Neural cell (in vitro differentiated cells): ENCODE data around the gene LIN7B. TPM values are rescaled to one million over a fixed set of nuclear protein-coding genes. Genes with fewer than 3 reads are reported as not detected.

Experiments used
- H2AFZ ChIP-seq: fragments of 200-600, 300-800 bp; sonication (generic), shearing (Covaris generic); 2 replicates; pipeline ENCODE4 v1.6.0; 2014; ENCODE audit warnings: low read depth, mild to moderate bottlenecking, antibody characterized with exemption, low read length, moderate library complexity
- H3F3A ChIP-seq: fragments of 200-600 bp; shearing (Covaris generic); 2 replicates; pipeline ENCODE4 v1.6.1; 2016; ENCODE audit warnings: mild to moderate bottlenecking, moderate library complexity, mixed read lengths, antibody characterized with exemption, low read length; ENCODE audit not compliant: insufficient read depth, poor library complexity, severe bottlenecking
- H3K27ac ChIP-seq: fragments of 200-600, 300-800 bp; sonication (generic), shearing (Covaris generic); 2 replicates; pipeline ENCODE4 v1.5.1; 2014; ENCODE audit warnings: mild to moderate bottlenecking, low read length, moderate library complexity
- H3K27me3 ChIP-seq: fragments of 300-800, 200-600 bp; sonication (generic), shearing (Covaris generic); 2 replicates; pipeline ENCODE4 v1.6.0; 2014; ENCODE audit warnings: mild to moderate bottlenecking, low read depth, low read length, moderate library complexity; ENCODE audit not compliant: insufficient read depth
- H3K36me3 ChIP-seq: fragments of 300-800, 200-600 bp; sonication (generic), shearing (Covaris generic); 2 replicates; pipeline ENCODE4 v1.5.1; 2014; ENCODE audit warnings: mild to moderate bottlenecking, antibody characterized with exemption, low read length, moderate library complexity; ENCODE audit not compliant: insufficient read depth
- H3K4me2 ChIP-seq: fragments of 300-800, 200-600 bp; sonication (generic), shearing (Covaris generic); 2 replicates; pipeline ENCODE4 v1.6.0; 2014; ENCODE audit warnings: mild to moderate bottlenecking, low read length
- H3K4me3 ChIP-seq: fragments of 300-800, 200-600 bp; sonication (generic), shearing (Covaris generic); 2 replicates; pipeline ENCODE4 v1.5.1; 2014; ENCODE audit warnings: mild to moderate bottlenecking, low read length, moderate library complexity
- H3K79me2 ChIP-seq: fragments of 200-600 bp; shearing (Covaris generic); replicated peaks from 2 replicates; pipeline ENCODE4 v1.6.0; 2014; ENCODE audit warnings: mild to moderate bottlenecking, low read length, moderate library complexity; ENCODE audit not compliant: insufficient read depth
- H3K9ac ChIP-seq: fragments of 300-800, 200-600 bp; sonication (generic), shearing (Covaris generic); 2 replicates; pipeline ENCODE4 v1.6.1; 2016; ENCODE audit warnings: mild to moderate bottlenecking, low read length, mixed read lengths
- H3K9me2 ChIP-seq: fragments of 200-600 bp; shearing (Covaris generic); 2 replicates; pipeline ENCODE4 v1.6.1; 2016; ENCODE audit warnings: mild to moderate bottlenecking, low read length, mixed read lengths; ENCODE audit not compliant: insufficient read depth
- H3K9me3 ChIP-seq: fragments of 200-600, 300-800 bp; sonication (generic), shearing (Covaris generic); 2 replicates; pipeline ENCODE4 v1.6.1; 2016; ENCODE audit warnings: mild to moderate bottlenecking, mixed run types, low read length, moderate library complexity, mixed read lengths
- H4K20me1 ChIP-seq: fragments of 200-600 bp; shearing (Covaris generic); 2 replicates; pipeline ENCODE4 v1.6.1; 2016; ENCODE audit warnings: mild to moderate bottlenecking, mixed run types; ENCODE audit not compliant: insufficient read depth
- EP300 ChIP-seq: fragments of 450-650 bp; conservative IDR thresholded peaks from 2 replicates; pipeline ENCODE4 v1.6.1; 2014; ENCODE audit warnings: antibody characterized with exemption, mild to moderate bottlenecking, moderate library complexity; ENCODE audit not compliant: poor library complexity, severe bottlenecking
- EZH2 ChIP-seq: fragments of 200-600, 300-800 bp; shearing (Covaris generic), sonication (generic); IDR thresholded peaks from 2 replicates; pipeline ENCODE4 v1.6.1; 2014; ENCODE audit warnings: antibody characterized with exemption, low read length, borderline replicate concordance, mild to moderate bottlenecking; ENCODE audit not compliant: insufficient read depth, poor library complexity, severe bottlenecking
- MXI1 ChIP-seq: fragments of 450-650 bp; conservative IDR thresholded peaks from 2 replicates; pipeline ENCODE4 v1.6.1; 2014; ENCODE audit warnings: antibody characterized with exemption, mild to moderate bottlenecking; ENCODE audit not compliant: poor library complexity, severe bottlenecking
- POLR2AphosphoS5 ChIP-seq: IDR thresholded peaks from 2 replicates; pipeline ENCODE4 v1.6.1; 2012
- RAD21 ChIP-seq: fragments of 450-650 bp; conservative IDR thresholded peaks from 2 replicates; pipeline ENCODE4 v1.6.1; 2014; ENCODE audit warnings: antibody characterized with exemption, mild to moderate bottlenecking, moderate library complexity
- SMC3 ChIP-seq: fragments of 450-650 bp; conservative IDR thresholded peaks from 2 replicates; pipeline ENCODE4 v1.6.1; 2014; ENCODE audit warnings: antibody characterized with exemption, mild to moderate bottlenecking, moderate library complexity; ENCODE audit not compliant: poor library complexity
- TAF1 ChIP-seq: IDR thresholded peaks from 2 replicates; pipeline ENCODE4 v1.6.1; 2012; ENCODE audit warnings: low read depth
- polyA plus RNA-seq: library from polyadenylated mRNA; depleted of rRNA; stranded (reverse); fragments of >200 nt; gene quantifications from 2 replicates; pipeline ENCODE4 v1.2.3, GENCODE V29; 2014
- TF ChIP-seq, protein P1 (sequence below): fragments of 450-650 bp; IDR thresholded peaks from 2 replicates; pipeline ENCODE4 v1.5.1; 2014; ENCODE audit warnings: antibody characterized with exemption, mild to moderate bottlenecking, moderate library complexity; ENCODE audit not compliant: poor library complexity, severe bottlenecking
- TF ChIP-seq, protein P2 (sequence below): IDR thresholded peaks from 2 replicates; pipeline ENCODE4 v1.6.1; 2012; ENCODE audit warnings: borderline replicate concordance

Gene LIN7B
- polyA plus RNA-seq, 1 donor from 2014 or later: 88.7 TPM

DNA sequence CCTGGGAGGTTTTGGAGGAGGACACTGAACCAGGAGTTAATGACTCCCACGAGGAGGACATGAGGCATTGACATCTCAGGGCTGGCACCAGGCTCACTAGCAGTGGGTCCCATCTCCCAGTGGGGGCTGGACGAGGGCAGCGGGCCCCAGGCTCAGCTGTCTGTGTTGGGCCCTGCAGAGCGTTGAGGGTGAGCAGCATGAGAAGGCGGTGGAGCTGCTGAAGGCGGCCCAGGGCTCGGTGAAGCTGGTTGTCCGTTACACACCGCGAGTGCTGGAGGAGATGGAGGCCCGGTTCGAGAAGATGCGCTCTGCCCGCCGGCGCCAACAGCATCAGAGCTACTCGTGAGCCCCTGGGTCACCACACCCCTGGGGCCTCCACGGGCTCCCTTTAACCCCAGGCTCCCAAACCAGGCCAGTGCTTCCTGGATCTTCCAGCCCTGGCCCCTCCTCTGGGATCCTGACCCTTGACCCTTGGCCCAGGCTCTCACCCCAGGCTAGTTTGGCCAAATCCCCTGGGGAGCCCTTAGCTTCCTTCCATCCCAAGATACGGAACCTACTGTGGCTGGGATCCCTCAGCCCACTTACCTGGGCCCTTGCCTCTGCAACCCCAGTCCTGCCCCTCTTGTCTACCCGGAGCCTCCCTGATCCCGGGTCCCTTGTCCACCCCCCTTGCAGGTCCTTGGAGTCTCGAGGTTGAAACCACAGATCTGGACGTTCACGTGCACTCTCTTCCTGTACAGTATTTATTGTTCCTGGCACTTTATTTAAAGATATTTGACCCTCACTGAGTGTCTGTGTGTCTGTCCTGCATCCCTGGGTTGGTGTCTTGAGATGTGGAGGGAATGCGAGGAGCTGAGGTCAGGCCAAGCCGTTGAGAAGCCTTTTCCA lies 3.8 kb downstream of the LIN7B start:
- Histone ChIP-seq H3K36me3 (no peaks in the 10 kb centered on the region), H4K20me1 (no peaks in the 10 kb centered on the region), H3K79me2 (no peaks in the 10 kb centered on the region), H3F3A (no peaks in the 10 kb centered on the region), H3K9ac (peak overlapping the region; percentile 94), H3K4me2 (peak overlapping the region; percentile 91), H3K27me3 (peaks cover 15% of the 10 kb centered on the region), H3K4me3 (peak overlapping the region; percentile 98), H3K9me3 (no peaks in the 10 kb centered on the region), H2AFZ (peak overlapping the region; percentile 69), H3K27ac (peak overlapping the region; percentile 87), H3K9me2 (no peaks in the 10 kb centered on the region)
- no peak for TF ChIP-seq EZH2
- TF ChIP-seq, protein P1, sequence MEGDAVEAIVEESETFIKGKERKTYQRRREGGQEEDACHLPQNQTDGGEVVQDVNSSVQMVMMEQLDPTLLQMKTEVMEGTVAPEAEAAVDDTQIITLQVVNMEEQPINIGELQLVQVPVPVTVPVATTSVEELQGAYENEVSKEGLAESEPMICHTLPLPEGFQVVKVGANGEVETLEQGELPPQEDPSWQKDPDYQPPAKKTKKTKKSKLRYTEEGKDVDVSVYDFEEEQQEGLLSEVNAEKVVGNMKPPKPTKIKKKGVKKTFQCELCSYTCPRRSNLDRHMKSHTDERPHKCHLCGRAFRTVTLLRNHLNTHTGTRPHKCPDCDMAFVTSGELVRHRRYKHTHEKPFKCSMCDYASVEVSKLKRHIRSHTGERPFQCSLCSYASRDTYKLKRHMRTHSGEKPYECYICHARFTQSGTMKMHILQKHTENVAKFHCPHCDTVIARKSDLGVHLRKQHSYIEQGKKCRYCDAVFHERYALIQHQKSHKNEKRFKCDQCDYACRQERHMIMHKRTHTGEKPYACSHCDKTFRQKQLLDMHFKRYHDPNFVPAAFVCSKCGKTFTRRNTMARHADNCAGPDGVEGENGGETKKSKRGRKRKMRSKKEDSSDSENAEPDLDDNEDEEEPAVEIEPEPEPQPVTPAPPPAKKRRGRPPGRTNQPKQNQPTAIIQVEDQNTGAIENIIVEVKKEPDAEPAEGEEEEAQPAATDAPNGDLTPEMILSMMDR: no peak
- no peak for TF ChIP-seq RAD21
- TF ChIP-seq TAF1: no peak
- TF ChIP-seq POLR2AphosphoS5: no peak
- TF ChIP-seq SMC3: no peak
- TF ChIP-seq, protein P2, sequence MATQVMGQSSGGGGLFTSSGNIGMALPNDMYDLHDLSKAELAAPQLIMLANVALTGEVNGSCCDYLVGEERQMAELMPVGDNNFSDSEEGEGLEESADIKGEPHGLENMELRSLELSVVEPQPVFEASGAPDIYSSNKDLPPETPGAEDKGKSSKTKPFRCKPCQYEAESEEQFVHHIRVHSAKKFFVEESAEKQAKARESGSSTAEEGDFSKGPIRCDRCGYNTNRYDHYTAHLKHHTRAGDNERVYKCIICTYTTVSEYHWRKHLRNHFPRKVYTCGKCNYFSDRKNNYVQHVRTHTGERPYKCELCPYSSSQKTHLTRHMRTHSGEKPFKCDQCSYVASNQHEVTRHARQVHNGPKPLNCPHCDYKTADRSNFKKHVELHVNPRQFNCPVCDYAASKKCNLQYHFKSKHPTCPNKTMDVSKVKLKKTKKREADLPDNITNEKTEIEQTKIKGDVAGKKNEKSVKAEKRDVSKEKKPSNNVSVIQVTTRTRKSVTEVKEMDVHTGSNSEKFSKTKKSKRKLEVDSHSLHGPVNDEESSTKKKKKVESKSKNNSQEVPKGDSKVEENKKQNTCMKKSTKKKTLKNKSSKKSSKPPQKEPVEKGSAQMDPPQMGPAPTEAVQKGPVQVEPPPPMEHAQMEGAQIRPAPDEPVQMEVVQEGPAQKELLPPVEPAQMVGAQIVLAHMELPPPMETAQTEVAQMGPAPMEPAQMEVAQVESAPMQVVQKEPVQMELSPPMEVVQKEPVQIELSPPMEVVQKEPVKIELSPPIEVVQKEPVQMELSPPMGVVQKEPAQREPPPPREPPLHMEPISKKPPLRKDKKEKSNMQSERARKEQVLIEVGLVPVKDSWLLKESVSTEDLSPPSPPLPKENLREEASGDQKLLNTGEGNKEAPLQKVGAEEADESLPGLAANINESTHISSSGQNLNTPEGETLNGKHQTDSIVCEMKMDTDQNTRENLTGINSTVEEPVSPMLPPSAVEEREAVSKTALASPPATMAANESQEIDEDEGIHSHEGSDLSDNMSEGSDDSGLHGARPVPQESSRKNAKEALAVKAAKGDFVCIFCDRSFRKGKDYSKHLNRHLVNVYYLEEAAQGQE: no peak
- no peak for TF ChIP-seq EP300
- TF ChIP-seq MXI1: no peak

DNA sequence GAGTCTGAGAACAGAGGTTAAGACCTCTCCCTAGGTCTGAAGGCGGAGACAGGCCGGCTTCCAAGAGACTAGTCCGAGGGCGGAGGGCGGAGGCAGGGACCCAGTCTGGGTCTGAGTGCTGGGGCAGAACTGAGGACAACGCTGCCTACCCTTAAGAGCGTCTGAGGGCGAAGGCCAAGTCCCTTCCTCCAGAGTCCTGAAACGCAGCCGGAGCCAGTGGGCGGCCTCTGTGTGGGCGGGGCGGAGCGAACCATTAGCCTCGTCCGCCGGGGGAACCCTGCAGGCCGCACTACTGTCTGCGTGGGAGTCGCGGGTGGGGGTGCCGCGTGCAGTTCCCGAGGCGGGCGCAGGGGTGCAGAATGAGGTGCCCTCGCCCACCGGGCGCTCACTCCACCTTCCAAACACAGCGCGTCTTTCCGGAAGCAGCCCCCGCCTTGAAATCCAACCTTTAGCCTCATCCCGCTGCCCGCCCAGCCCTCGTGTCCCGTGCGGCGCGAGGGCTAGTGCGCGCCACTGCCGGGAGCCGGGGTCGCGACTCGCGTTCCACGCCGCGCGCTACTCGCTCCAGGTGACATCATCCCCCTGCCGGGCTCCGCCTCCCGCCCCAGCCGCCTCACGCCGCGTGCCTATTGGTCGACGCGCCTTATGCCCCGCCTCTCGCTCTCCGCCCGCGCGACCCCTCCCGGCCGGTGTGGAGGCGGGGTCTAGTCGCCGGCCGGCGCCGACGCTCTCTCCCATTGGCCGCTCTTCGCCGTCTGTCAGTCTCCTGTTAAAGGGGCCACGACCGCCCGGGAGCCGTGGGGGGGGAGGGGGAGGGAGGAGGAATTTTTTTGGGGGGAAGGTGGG lies 4.6 kb downstream of the LIN7B start, which contains the start of gene C19orf73:
C19orf73 (minus strand) TSS at position 579 of the 846 bp plus-strand sequence; CDS start at position 458, 121 bp downstream.
- TF ChIP-seq EP300 (peak; percentile 73), MXI1 (peak; percentile 91), TAF1 (peak; percentile 70), EZH2 (no peak), POLR2AphosphoS5 (peak; percentile 85), SMC3 (peak; percentile 53), RAD21 (peak; percentile 45)
- TF ChIP-seq, protein P1: peak; percentile 72
- TF ChIP-seq, protein P2: peak; percentile 76
- Histone ChIP-seq H3K9me3 (no peaks in the 10 kb centered on the region), H2AFZ (peak within 1 kb of the TSS; percentile 69), H3K9me2 (no peaks in the 10 kb centered on the region), H3F3A (no peaks in the 10 kb centered on the region), H3K27me3 (peaks cover 15% of the 10 kb centered on the region), H3K36me3 (no peaks in the 10 kb centered on the region), H3K79me2 (no peaks in the 10 kb centered on the region), H3K4me2 (peak within 1 kb of the TSS; percentile 91), H3K4me3 (peak within 1 kb of the TSS; percentile 98), H4K20me1 (no peaks in the 10 kb centered on the region), H3K27ac (peak within 1 kb of the TSS; percentile 87), H3K9ac (peak within 1 kb of the TSS; percentile 94)
